Activated gamma-delta T cell (primary cell): Measurements from ENCODE around the gene NLRP13.
"Not testable (repeated sequence)": the region's sequence is repeated elsewhere in the genome, so short reads cannot be mapped to it uniquely, and the experiment has no call there.

ENCODE experiments used
- DNase-seq: peaks from one replicate; lab custom pipeline; 2025; lab: John Stamatoyannopoulos, UW
- total RNA-seq, 2 donors: gene quantifications; one replicate each; lab custom pipeline; 2026; lab: John Stamatoyannopoulos, UW

Gene NLRP13, protein sequence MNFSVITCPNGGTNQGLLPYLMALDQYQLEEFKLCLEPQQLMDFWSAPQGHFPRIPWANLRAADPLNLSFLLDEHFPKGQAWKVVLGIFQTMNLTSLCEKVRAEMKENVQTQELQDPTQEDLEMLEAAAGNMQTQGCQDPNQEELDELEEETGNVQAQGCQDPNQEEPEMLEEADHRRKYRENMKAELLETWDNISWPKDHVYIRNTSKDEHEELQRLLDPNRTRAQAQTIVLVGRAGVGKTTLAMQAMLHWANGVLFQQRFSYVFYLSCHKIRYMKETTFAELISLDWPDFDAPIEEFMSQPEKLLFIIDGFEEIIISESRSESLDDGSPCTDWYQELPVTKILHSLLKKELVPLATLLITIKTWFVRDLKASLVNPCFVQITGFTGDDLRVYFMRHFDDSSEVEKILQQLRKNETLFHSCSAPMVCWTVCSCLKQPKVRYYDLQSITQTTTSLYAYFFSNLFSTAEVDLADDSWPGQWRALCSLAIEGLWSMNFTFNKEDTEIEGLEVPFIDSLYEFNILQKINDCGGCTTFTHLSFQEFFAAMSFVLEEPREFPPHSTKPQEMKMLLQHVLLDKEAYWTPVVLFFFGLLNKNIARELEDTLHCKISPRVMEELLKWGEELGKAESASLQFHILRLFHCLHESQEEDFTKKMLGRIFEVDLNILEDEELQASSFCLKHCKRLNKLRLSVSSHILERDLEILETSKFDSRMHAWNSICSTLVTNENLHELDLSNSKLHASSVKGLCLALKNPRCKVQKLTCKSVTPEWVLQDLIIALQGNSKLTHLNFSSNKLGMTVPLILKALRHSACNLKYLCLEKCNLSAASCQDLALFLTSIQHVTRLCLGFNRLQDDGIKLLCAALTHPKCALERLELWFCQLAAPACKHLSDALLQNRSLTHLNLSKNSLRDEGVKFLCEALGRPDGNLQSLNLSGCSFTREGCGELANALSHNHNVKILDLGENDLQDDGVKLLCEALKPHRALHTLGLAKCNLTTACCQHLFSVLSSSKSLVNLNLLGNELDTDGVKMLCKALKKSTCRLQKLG
- total RNA-seq, result 0 reads per million in 2 donors

DNA sequence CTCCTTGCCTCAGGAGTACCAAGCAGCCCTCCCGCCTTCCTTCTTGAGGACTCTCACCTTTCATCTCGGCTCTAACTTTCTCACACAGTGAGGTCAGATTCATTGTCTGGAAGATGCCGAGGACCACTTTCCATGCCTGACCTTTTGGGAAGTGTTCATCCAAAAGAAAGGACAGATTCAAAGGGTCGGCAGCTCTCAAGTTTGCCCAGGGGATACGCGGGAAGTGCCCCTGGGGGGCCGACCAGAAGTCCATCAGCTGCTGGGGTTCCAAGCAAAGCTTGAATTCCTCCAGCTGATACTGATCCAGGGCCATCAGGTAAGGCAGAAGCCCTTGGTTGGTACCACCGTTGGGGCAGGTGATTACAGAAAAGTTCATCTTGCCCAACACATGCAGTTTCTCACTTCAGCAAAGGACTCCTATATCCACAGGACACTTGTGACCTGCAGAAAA is at the start of gene NLRP13:
Gene NLRP13, minus strand, starts transcription at position 401 of the 451 bp plus-strand sequence. Its CDS starts 25 bp downstream, at position 376.
- no peak for DNase-seq

DNA sequence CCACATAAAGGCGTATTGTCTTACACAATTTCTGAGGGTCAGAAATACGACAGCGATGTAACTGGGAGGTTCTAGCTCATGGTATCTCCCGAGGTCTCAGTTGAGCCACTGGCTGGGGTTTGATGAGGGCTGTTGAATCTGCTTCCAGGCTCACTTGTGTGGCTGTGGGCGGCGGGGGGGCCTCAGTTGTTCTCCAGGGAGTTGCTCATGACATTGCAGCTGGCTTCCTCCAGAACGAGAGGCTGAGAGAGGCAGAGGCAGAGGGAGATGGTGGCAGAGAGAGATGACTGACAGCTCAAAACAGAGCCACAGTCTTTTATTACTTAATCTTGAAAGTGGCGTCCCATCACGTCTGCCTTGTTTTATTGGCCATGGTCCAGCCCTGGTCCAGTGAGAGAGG is 48.3 kb upstream of the NLRP13 start:
- no peak for DNase-seq

DNA sequence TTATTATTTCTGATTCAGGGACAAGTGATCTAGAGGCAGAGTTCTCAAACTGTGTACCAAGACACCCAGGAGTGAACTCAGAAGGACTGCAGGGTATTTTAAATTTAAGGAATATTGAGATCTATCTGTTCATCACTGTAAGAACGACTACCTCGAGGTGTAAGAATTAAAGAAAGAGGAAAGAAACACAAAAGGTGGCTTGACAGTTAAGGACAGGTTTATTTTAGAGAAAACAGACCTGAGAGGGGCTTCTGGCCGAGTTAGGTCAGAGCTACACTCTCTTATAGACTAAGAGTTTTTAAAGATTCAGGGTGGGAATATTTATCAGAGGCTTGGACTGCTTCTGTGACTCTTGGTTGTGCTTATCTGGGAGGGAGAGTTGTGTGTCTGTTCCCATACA is 41.8 kb upstream of the NLRP13 start:
- DNase-seq, result no peak

DNA sequence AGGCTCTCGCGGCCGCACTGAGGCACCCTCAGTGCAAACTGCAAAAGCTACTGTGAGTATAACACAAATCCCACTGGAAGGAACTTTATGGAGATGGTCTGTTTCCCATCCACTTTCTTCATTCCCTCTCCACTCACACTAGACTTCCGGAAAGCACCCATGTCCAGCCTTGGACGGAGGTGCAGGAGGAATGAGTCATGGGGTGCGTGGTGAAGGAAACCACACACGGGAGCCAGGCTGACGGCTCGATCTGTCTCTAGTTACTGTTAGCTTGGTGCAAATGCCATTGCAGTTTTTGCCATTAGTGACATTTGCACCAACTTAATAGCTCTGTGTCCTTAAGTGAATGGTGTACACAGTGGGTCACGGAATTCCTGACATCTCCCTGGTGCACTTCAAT is 30.1 kb upstream of the NLRP13 start:
- no peak for DNase-seq

DNA sequence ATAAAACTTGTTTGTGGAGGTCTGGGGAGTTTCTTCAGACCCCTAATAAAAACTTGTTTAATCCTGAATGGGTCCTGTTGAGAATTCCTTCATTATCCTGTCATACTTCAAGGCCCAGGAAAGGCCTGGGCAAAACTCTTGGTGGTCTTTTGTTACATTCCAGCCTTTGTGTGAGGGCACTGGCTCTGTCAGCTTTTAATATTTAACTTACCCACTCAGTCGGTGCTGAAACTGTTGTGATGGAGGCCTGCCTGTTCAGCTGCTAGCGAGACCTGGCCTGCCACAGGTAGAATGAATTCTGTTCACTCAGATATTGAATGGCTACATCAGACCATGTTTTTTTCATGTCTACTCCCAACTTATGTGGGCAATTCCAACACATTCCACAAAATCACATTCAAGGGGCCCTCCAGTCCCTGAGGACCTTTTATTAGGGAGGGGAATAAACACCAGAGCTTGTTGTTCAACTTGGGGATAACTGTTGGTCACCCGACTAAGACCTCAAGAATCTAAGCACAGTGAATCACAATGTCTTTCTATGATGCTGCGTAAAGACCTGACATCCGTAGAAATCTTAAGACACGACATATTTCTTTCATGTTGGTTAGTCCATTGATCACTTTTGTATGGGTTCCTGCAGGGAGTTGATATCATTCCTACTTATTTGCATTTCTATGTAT is 28.0 kb upstream of the NLRP13 start:
- no peak for DNase-seq

DNA sequence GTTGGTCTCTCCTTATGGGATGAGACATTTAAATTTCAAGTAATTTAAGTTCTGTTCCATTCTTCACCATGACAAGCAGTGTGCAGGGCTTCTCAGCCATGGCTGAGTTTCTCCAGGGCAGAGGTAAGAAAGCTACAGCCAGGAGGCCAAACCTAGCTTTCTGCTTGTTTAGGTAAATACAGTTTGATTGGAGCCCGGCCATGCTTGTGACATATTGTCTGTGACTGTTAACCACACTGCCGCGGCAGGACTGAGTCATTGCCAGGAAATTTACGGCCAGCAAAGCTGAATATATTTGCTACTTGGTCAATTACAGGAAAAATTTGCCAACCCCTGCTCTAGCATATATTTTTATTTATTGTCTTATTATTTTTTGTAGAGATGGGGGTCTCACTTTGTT is 26.2 kb upstream of the NLRP13 start:
- DNase-seq, result no peak

DNA sequence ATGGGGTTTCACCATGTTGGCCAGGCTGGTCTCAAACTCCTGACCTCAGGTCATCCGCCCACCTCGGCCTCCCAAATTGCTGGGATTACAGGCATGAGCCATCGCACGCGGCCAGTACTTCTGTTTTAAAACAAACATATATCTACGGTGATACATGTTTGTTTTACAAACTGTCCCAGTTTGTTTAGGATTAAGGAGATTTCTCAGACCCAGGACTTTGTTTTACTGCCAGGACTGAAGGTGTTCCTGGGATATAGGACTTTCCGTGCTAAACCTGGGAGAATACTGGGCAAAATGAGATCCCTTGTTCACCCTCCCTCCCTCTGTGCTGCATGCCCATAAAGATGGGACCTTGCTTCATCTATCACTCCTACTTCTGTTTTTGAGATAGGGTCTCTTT is 24.3 kb upstream of the NLRP13 start:
- no peak for DNase-seq

DNA sequence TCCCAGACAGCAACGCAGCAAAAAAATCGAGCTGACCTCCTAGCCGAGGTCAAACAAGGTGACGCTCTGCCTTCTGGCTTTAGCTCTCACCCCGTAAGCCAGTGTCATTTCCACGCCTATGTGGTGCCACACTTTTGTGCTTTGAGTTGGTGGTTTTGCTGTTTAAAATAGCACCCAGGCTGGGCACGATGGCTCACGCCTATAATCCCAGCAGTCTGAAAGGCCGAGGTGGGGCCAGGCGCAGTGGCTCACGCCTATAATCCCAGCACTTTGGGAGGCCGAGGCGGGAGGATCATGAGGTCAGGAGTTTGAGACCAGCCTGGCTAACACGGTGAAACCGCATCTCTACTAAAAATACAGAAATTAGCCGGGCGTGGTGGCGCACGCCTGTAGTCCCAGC is 18.4 kb upstream of the NLRP13 start:
- DNase-seq, result not testable (repeated sequence)

DNA sequence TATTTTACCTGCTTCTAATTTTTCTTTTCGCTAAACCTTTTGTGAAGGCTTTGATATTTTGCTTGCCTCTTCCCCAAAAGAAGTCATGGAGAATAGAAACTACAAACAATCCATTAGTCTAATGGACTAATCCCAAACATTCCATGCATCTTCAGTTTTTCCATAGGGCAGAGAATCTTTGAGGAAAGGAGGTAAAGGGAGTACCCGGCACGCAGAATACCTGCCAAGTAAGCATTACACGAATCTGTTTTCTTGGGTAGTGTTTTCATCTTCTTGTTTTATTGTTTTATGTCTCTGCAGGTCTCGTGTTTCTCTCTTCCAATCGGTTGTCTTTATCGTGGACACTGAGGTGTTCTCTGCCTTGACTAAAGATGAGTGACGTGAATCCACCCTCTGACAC is 15.4 kb upstream of the NLRP13 start, which contains the start of gene NLRP8:
Gene NLRP8, plus strand, starts transcription at position 301 of the 400 bp plus-strand sequence.
- DNase-seq, result no peak

DNA sequence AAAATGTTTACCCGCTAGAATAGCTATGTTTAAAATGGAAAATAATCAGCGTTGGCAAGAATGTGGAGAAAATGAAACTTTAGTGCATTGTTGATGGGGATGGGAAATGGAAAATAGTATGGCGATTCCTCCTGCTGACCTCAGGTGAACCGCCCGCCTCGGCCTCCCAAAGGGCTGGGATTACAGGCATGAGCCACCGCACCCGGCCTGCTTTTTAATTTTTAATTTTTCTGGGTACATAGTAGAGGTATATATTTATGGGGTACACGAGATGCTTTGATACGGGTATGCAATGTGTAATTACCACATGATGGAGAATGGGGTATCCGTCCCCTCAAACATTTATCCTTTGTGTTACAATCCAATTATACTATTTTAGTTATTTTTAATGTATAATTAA is 8.2 kb upstream of the NLRP13 start:
- DNase-seq, result no peak

DNA sequence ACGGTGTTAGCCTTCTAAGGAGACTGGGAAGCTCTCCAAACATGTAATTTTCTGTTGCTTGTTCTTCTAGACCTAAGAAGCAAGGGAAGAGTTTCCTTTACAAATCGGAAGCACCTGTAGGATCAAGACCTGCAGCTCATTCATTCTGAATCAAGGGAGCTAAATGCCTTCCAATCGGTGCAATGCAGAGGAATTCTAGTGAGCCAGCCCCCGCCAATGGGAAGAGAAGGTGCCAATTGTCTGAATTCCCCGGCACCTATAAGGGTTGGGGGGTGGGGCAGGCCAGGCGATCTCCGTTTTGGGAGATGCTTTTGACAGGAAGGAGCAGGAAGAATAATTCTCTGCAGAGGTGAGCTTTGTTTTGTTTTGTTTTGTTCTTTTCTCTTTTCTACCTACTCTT is 7.1 kb upstream of the NLRP13 start:
- no peak for DNase-seq

DNA sequence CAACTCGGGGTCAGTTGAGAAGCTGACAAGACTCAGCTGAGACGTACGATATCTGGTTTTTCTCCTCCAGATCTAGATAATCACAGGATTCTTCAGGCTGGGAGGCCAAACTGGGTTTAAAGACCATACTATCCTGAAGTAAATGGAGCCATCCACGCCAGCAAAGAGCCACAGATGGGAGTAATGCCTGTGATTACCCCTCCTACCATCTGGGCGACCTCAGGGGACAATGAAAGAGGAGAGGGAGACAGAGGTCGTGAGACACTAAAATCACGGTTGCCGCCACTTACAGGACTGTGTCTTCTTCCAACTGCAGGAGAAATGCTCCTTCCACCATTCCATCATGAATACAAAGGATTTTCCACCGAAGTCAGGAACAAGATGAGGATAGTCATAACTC is 3.1 kb upstream of the NLRP13 start:
- DNase-seq, result no peak

DNA sequence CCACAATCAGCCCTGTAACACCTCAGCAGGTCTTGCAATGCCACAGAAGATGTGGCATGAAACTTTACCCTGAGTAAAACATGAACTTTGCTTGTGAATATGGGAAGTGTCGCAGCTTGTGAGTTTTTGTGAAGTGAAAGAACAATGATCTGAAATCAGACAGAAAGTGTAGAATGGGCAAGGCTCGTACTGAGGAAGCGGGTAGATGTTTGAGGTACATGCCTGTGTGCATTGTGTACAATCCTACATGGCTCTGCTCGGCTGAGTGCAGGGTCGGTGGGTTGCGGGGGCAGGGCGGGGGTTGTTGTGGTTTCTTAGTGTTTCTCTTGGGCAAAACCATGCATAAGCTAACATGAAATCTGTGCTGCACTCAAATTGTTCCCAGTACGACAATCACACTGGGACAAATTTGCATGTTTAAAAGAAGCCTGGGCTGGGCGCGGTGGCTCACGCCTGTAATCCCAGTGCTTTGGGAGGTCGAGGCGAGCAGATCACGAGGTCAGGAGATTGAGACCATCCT is 1.1 kb downstream of the NLRP13 start:
- no peak for DNase-seq

DNA sequence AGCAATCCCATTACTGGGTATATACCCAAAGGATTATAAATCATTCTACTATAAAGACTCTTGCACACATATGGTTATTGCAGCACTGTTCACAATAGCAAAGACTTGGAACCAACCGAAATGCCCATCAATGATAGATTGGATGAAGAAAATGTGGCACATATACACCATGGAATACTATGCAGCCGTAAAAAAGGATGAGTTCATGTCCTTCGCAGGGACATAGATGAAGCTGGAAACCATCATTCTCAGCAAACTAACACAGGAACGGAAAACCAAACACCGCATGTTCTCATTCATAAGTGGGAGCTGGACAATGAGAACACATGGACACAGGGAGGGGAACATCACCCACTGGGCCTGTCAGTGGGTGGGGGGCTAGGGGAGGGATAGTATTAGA is 2.9 kb downstream of the NLRP13 start:
- not testable (repeated sequence) for DNase-seq

DNA sequence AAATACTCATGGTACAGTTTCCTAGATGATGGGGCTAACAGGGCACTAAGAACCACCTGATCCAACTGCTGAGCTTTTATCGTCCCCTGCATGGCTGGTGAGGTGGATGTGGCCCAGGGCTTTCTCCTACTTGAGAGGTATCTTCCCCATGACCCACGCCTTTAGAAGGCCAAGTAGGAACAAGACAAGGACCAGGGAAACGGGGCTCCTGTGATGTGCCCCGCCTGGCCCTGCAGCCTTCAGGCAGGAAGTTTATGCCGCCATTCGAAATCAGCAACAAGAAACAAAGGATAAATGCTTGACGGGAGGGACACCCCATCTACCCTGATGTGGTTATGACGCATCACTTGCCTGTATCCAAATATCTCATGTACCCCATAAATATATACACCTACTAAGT is 4.1 kb downstream of the NLRP13 start:
- DNase-seq, result no peak

DNA sequence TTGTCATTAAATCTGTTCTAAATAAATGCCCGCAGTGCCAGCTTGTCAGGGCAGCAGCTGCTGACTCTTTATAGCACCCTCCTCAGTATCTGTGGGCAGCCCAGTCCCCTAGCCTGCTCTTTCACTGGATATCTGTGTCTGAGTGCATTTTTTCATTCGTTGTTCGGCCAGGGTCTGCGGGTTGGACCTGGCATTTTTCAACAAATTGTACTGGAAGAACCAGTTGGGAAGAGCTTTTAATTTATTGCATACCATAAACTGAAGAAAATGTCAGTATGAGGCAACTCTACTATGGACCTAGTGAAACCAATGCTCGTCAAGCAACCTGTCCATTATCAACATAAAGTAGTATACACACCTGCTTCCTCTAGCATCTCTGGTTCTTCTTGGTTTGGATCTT is 8.6 kb downstream of the NLRP13 start:
- DNase-seq, result no peak

DNA sequence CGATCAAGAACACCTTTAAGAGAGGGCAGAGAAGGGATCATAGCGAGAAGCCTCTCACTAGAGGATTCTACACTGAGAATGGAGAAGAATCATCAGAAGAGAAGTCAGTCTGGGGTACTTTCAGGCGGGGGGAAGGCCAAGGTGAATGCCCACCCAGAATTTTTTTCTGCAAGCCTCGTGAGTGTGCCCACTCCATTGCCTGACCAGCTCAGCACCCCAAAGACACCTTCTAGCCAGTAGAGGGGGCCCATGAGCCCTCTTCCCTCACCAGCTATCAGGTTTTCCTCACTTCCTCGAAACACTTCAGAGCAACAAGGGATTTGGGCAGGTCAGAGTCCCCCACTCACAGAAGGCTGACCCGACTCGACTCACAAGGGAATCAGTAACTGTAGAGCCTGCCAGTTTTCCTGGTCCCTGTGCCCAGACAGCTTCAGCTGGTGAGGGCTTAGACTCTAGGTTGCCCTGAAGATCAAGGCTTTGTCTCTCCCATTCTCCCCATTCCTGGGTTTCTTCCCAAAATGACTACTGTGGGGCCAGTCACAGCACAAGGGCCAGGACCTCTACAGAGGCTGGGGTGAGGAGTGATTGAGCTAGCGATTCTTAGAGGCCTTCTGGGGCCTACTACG is 18.4 kb downstream of the NLRP13 start:
- DNase-seq, result no peak

DNA sequence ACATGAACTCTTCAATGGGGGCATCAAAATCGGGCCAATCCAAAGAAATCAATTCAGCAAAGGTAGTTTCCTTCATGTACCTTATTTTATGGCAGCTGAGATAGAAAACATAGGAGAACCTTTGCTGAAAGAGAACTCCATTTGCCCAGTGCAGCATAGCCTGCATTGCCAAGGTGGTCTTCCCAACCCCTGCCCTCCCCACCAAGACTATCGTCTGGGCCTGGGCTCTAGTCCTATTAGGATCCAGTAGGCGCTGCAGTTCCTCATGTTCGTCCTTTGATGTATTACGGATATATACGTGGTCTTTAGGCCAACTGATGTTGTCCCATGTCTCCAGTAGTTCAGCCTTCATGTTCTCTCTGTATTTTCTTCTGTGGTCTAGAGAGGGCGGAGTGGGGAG is 19.2 kb downstream of the NLRP13 start:
- DNase-seq, result no peak

DNA sequence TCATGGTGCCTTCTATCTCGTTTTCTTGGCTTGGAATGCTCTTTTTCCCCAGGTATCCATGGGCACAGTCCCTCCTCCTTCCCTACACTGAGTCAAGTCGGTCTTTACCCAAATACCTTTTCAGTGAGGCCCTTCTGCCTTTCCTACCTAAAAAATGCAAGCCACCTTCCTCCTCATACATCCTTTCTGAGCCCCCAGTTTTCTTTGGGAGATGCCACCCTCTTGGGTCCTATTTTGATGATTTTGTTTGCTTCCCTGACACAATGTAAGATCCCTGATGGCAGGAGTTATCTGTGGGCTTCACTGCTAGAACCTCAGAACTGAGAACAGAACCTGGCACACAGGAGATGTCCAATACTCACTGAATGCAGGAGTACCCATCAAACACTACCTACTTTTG is 22.3 kb downstream of the NLRP13 start:
- DNase-seq, result no peak

DNA sequence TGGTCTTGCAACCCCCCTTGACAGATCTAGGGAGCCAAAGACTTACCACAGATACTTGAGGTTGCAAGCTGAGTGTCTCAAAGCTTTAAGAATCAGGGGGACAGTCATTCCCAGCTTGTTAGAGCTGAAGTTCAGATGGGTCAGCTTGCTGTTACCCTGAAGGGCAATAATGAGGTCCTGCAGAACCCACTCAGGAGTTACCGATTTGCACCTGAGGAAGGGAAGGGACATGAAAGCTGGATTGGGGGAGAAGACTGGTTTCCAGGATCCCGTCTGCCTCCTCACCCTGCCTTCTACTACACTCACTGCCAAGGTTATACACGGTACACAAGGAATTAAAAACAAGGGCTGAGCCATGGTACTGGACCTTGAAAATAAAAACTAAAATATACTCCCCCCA is 24.4 kb downstream of the NLRP13 start:
- no peak for DNase-seq

DNA sequence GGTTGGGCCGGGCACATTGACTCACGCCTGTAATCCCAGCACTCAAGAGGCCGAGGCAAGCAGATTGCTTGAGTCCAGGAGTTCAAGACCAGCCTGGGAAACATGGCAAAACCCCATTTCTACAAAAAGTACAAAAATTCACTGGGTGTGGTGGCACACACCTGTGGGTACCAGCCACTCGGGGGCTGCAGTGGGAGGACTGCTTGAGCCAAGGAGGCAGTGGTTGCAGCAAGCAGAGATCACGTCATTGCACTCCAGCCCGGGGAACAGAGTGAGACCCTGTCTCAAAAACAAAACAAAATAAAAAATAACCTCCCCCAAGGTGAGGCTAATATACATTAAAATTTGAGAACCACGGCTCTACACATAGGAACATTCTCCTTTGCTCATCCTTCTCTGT is 24.9 kb downstream of the NLRP13 start:
- no peak for DNase-seq
